Adipocyte (in vitro differentiated cells): ENCODE measurements around the gene PLXNB1.

Experiments used
- DNase-seq: peaks from one replicate; pipeline ENCODE4 v3.0.0-alpha.2; 2015; ENCODE audit warnings: low read depth
- H3K27me3 ChIP-seq: replicated peaks from 2 replicates; pipeline ENCODE4 v1.7.0; 2013; ENCODE audit warnings: mild to moderate bottlenecking, low read length, moderate library complexity; ENCODE audit not compliant: control insufficient read depth, insufficient read depth
- H3K36me3 ChIP-seq: 2 replicates; pipeline ENCODE4 v1.7.0; 2013; ENCODE audit warnings: low read length, mild to moderate bottlenecking, moderate library complexity; ENCODE audit not compliant: control insufficient read depth, insufficient read depth, severe bottlenecking
- H3K4me1 ChIP-seq: 2 replicates; pipeline ENCODE4 v1.7.0; 2013; ENCODE audit warnings: mild to moderate bottlenecking, low read length, moderate library complexity; ENCODE audit not compliant: control insufficient read depth, insufficient read depth
- H3K4me3 ChIP-seq: 2 replicates; pipeline ENCODE4 v1.7.0; 2013; ENCODE audit warnings: mild to moderate bottlenecking, low read length, moderate library complexity
- H3K9ac ChIP-seq: 2 replicates; pipeline ENCODE4 v1.7.0; 2013; ENCODE audit warnings: mild to moderate bottlenecking, low read length, moderate library complexity
- H3K9me3 ChIP-seq: 2 replicates; pipeline ENCODE4 v1.7.0; 2013; ENCODE audit warnings: mild to moderate bottlenecking, low read length, moderate library complexity; ENCODE audit not compliant: control insufficient read depth

Gene PLXNB1

DNA sequence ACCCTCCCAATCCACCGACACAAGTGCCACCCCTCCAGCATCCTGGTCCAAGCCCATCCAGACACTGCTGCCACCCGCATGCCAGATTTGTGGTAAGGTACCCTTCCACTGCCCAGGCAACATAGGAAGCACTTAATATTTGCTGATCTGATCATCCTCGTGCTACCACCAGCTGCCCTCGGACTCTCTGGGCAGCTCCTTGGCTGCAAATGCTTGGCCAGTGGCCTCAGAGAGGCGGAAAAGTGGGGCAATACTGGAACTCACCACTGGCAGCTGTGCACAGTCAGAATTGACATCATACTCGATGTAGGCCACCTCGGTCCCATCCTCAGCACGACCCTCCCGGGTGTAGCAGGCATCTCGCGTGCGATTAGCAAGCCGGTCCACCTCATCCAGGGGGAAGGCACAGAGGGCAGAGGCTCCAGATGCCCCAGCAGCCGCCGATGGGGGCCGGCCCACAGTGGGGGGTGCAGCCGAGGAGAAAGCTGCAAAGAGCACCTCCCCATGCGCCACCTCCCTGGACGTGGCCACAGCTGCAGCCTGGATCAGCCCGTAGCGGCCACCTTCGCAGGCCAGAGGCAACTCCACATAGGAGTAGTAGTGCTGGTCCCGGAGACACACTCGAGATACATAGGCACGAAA, 6.5 kb downstream of the PLXNB1 start:
- Histone ChIP-seq H3K9me3 (no peaks in the 10 kb centered on the region), H3K9ac (no peak overlapping the region), H3K4me3 (no peak overlapping the region), H3K4me1 (peaks cover 32% of the 10 kb centered on the region), H3K36me3 (peaks cover 16% of the 10 kb centered on the region), H3K27me3 (no peaks in the 10 kb centered on the region)
- no peak for DNase-seq

DNA sequence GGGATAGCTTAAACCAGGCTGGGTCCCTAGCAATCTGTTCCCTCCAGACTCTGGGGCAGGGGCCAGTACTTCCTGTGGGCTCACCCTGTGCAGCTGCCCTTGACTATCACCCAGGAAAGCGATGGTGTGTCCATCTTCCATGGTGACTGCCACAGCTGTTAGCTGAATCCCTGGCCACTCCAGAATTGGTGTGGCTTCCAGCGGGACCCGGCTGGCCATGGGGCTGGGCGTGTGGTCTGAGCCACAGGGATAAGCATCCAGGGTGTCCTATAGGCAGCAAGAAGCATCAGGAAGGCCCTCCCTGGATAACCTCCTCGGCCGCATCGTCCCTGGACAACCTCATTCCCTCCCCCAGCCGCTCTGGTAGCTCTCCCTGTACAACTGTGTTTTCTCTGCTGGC, 7.2 kb downstream of the PLXNB1 start:
- H3K9ac ChIP-seq = no peak overlapping the region
- no peak overlapping the region for H3K4me3 ChIP-seq
- no peak for DNase-seq
- H3K4me1 ChIP-seq = peaks cover 25% of the 10 kb centered on the region
- peaks cover 22% of the 10 kb centered on the region for H3K36me3 ChIP-seq
- H3K27me3 ChIP-seq = no peaks in the 10 kb centered on the region
- no peaks in the 10 kb centered on the region for H3K9me3 ChIP-seq

DNA sequence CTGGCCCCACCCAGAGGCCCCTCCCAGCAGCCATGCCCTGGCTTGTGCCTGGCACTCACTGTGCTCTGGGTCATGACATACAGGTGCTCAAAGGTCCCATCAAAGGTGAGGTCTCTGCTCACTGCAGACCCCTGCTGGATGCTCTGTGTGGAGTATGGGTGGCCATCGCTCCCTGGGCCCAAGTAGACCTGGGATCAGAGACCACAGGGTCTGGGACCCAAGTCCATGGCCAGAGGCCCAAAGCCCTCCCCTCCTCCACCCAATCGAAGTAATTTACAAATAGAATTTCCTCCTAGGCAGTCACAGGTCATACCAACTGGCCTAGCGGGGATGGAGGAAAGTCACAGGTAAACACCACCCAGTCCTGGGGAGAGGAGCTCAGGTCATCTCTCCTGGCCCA, 7.6 kb downstream of the PLXNB1 start:
- no peak overlapping the region for H3K4me3 ChIP-seq
- peaks cover 26% of the 10 kb centered on the region for H3K36me3 ChIP-seq
- DNase-seq = no peak

DNA sequence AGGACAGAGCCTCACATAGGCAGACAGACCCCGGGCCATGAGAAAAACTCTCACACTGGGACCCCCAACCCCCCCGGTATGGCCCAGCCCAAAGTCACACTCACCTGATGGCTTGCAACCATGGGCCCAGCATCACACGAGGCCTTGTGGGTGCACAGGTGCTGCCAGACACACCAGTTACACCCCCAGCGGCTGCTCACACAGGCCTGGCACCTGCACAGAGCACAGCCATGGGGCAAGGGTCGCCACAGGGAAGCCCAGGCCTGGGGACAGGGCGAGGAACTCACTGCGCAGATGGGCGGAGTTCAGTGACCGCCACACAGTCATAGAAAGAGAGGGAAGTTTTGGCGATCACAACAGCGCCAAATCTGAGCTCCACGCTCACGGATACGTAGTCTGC, 9.3 kb downstream of the PLXNB1 start:
- no peak overlapping the region for H3K9ac ChIP-seq
- H3K36me3 ChIP-seq = peaks cover 41% of the 10 kb centered on the region
- H3K9me3 ChIP-seq = no peaks in the 10 kb centered on the region
- DNase-seq = no peak
- H3K4me3 ChIP-seq = no peak overlapping the region
- H3K27me3 ChIP-seq = no peaks in the 10 kb centered on the region
- peaks cover 4% of the 10 kb centered on the region for H3K4me1 ChIP-seq

More for the DNA sequence above, 7.6 kb downstream of the PLXNB1 start:
- Histone ChIP-seq H3K27me3 (no peaks in the 10 kb centered on the region), H3K4me1 (peaks cover 21% of the 10 kb centered on the region), H3K9ac (no peak overlapping the region), H3K9me3 (no peaks in the 10 kb centered on the region)

DNA sequence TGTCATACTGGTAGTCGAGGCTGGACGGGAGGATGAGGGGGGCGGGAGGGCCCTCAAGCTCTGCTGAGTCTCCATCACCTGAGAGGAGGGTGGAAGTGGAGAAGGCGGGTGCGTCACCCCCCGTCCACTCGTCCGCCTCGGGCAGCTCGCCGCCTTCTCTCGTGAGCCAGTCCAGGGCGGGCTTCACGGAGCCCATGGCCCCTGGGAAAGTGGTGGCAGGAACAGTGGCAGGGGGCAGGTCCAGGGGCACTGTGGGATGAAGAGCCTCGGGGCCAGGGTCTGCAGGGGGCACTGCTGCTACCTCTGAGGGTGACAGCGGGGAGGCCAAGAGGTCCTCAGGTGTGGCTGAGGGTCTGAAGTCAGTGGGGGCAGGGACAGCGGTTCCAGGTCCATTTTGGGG, 10.3 kb downstream of the PLXNB1 start:
- Histone ChIP-seq H3K9ac (no peak overlapping the region), H3K36me3 (peaks cover 51% of the 10 kb centered on the region), H3K9me3 (no peaks in the 10 kb centered on the region), H3K4me3 (no peak overlapping the region), H3K27me3 (no peaks in the 10 kb centered on the region), H3K4me1 (no peaks in the 10 kb centered on the region)
- no peak for DNase-seq

DNA sequence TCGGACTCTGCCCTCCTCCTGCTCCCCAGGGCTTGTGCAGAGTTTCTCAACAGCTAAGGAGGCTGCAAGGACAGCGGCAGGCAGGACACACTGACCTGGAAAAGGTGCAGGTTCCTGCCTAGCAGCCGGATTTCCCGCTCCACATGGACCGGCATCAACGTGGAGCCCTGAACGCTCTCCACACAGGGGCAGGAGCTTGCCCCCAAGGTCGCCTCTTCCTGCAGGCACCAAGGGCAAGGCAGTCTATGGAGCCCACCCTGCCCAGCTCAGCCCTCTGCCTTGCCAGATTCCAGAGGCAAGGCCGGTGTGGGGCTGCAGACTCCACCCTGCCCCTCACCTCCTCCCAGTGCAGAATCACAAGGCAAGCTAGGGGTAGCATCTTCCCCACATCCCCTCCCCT, 10.7 kb downstream of the PLXNB1 start:
- Histone ChIP-seq H3K27me3 (no peaks in the 10 kb centered on the region), H3K36me3 (peaks cover 55% of the 10 kb centered on the region)

DNA sequence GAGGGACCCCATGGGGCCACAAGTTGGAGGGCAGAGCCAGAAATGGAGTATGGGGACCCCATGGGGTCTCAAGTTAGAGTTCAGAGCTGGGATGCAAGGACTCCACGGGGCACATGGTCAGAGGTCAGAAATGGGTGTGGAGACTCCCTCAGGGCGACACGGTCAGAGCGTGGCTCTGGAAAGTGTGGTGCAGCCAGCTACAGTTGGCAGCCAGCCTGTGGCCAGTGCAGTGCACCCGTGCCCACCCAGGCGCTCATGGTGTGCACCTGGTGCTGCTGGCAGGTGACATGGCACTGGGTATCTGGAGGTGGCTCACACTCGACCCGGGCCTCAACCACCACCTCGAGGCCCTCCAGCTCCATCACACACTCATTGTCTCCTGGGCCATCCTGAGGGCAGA, 11.2 kb downstream of the PLXNB1 start:
- DNase-seq = no peak

More for the DNA sequence above, 10.7 kb downstream of the PLXNB1 start:
- Histone ChIP-seq H3K4me3 (no peak overlapping the region), H3K9me3 (no peaks in the 10 kb centered on the region), H3K4me1 (no peaks in the 10 kb centered on the region), H3K9ac (no peak overlapping the region)
- no peak for DNase-seq

DNA sequence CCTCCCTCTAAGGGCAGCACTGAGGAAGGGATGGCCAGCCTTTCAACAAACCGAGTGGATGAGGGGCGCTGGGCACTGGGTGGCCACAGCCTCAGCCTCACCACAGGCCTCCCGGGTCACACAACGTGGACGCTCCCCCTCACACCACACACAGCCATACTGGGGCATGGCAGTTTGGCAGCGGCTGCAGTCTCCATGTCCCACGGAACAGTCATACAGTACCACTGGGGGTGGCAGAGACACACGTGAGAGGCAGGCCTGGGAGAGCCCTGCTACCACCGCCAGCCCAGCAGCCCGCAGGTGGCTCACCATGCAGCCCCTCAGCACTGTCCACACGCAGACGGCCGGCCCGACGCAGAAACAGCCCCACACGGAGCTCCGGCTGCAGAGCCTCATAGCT, 11.7 kb downstream of the PLXNB1 start:
- H3K9ac ChIP-seq = no peak overlapping the region
- no peak overlapping the region for H3K4me3 ChIP-seq
- peaks cover 65% of the 10 kb centered on the region for H3K36me3 ChIP-seq
- no peak for DNase-seq
- no peaks in the 10 kb centered on the region for H3K9me3 ChIP-seq
- no peaks in the 10 kb centered on the region for H3K4me1 ChIP-seq
- no peaks in the 10 kb centered on the region for H3K27me3 ChIP-seq

More for the DNA sequence above, 11.2 kb downstream of the PLXNB1 start:
- H3K27me3 ChIP-seq = no peaks in the 10 kb centered on the region
- peaks cover 60% of the 10 kb centered on the region for H3K36me3 ChIP-seq
- H3K4me1 ChIP-seq = no peaks in the 10 kb centered on the region
- H3K9ac ChIP-seq = no peak overlapping the region
- no peaks in the 10 kb centered on the region for H3K9me3 ChIP-seq
- no peak overlapping the region for H3K4me3 ChIP-seq

DNA sequence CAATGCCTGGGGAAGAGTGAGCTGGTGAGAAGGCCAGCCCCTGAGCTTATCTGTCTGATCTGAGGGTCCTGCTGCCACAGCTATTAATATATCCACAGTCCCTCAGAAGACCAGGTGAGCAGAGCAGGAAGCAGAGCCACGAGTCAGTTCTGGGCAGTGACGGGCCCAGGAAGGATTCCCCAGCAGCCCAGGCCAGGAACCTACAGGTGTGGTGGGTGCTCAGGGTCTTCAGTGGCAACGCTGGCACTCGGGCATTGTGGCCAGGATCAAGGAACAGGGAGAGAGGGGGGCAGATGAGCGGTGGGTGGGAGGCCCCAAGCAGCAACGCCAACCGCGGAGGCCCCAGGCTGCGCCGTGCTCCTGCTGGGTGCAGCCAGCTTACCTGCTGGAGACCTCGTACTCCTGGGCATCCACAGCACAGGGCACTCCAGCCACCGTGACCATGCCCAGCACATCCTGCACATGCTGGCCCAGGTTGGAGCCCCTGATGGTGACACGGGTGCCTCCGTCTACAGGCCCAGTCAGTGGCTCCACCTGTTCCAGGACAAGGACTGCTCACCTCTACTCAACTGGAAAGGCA, 12.3 kb downstream of the PLXNB1 start:
- no peak for DNase-seq
- Histone ChIP-seq H3K9me3 (no peaks in the 10 kb centered on the region), H3K9ac (no peak overlapping the region), H3K36me3 (peaks cover 70% of the 10 kb centered on the region), H3K4me1 (no peaks in the 10 kb centered on the region), H3K4me3 (no peak overlapping the region), H3K27me3 (no peaks in the 10 kb centered on the region)

DNA sequence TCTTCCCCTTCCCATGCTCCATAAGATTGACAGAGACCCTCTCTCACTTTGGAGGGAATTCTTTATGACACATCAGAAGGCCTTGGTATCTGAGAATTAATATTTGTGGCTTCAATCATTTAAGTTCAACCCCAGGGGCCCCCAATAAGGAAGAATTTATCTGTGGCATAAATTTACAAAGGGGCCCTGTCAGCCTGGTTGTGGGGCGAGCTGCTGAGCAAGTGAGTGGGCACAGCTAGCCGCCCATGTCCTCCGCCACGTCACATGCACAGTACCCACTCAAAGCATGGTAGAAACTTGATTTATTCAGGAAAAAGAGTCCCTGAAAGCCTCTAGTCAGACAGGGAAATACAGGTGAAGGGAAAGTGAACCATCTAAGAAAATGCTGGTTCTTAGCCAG, 13.3 kb downstream of the PLXNB1 start:
- Histone ChIP-seq H3K27me3 (no peaks in the 10 kb centered on the region), H3K36me3 (peaks cover 81% of the 10 kb centered on the region), H3K9ac (no peak overlapping the region), H3K9me3 (no peaks in the 10 kb centered on the region), H3K4me3 (no peak overlapping the region), H3K4me1 (no peaks in the 10 kb centered on the region)
- no peak for DNase-seq

DNA sequence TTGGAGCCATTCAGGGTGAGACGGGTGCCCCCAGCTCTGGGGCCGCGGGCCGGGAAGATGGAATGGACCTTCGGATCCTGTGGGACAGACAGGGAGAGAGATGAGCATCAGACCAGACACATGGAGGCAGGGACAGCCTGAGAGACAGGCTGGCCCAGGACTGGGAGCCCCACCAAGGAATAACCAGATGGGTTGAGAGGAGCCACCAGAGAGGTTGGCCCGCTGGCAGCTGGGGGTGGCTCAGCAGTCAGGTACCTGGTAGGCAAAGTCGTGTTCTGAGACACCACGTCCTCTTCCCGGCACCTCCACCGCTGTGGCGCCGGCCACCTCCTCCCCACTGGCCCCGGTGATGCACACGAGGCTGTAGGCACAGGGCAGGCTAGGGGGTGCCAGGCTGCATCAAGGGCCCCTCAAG, 13.8 kb downstream of the PLXNB1 start:
- Histone ChIP-seq H3K27me3 (no peaks in the 10 kb centered on the region), H3K9ac (no peak overlapping the region), H3K9me3 (no peaks in the 10 kb centered on the region), H3K4me1 (no peaks in the 10 kb centered on the region), H3K36me3 (peaks cover 86% of the 10 kb centered on the region), H3K4me3 (no peak overlapping the region)
- DNase-seq = no peak
